Skin epidermis (tissue), 12 donors: ENCODE results near the gene RSL1D1.
A peak's percentile ranks its signal among the peaks of the same experiment; 100 is the strongest.
"Not testable (repeated sequence)": the region's sequence is repeated elsewhere in the genome, so short reads cannot be mapped to it uniquely, and the experiment has no call there.

Experiments used
- H3K27ac ChIP-seq, 21 experiments: fragments of 200-600 bp; sonication (generic) in 11 of 21; one replicate each; pipeline ENCODE4 v1.5.0; 2020; ENCODE audit warnings: mild to moderate bottlenecking in 3 of 21, inconsistent platforms in 2 of 21, moderate library complexity in 2 of 21
- H3K4me3 ChIP-seq, 7 experiments: fragments of 200-600 bp; sonication (generic) in 2 of 7; one replicate each; pipeline ENCODE4 v1.5.0; 2020; ENCODE audit warnings: inconsistent platforms in 2 of 7, mild to moderate bottlenecking in 2 of 7, moderate library complexity in 1 of 7

The RSL1D1 gene

DNA sequence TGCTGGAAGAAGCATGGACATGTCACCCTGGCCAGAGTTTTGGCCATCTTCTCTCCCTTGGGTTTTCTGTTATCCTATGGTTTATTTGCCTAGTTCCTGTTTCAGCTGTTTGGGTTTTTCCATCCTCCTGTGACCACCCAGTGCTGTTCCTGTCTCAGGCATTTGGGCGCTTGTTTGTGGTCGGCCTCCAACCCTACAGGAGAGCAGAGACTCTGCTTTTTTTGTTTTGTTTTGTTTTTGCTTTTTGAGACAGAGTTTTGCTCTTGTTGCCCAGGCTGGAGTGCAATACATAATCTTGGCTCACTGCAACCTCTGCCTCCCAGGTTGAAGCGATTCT, 51.0 kb downstream of the RSL1D1 start:
- Histone ChIP-seq H3K27ac (peak overlapping the region in 13 of 21 experiments; percentile 14 to 97 (median 71)), H3K4me3 (no peak overlapping the region)

DNA sequence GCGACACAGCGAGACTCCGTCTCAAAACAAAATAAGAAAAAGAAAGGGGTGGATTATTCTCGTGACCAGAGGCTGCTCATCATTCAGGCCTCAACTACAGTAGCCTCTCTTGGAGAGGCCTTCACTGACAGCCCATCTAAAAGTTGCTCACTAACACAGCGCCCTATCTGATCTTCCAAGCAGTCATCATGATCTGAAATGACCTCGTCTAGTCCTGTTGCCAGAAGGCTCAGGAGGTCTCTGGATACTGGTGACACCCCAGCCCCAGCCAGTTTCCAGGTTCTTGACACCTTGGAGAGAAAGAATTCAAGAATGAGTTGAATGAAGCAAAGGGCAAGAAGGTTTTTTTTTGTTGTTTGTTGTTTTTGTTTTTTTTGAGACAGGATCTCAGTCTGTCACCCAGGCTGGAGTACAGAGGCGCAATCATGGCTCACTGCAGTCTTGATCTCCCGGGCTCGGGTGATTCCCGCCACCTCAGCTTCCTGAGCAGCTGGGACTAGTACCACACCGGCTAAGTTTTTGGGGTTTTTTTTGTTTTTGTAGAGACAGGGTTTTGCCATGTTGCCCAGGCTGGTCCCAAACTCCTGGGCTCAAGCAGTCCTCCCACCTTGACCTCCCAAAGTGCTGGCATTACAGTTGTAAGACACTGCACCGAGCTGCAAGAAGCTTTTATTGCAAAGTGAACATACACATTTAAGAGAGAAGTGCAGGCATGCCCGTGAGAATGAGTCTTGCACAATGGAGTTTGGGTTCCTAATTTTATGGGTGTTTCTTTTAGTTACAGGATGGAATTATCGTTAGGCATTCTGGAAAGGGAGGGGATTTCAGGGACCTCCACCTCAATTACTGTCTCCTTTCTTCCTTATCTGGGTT, 51.6 kb downstream of the RSL1D1 start:
- H3K4me3 ChIP-seq = no peak overlapping the region
- peak overlapping the region in 15 of 21 experiments; percentile 44 to 97 (median 87) for H3K27ac ChIP-seq

DNA sequence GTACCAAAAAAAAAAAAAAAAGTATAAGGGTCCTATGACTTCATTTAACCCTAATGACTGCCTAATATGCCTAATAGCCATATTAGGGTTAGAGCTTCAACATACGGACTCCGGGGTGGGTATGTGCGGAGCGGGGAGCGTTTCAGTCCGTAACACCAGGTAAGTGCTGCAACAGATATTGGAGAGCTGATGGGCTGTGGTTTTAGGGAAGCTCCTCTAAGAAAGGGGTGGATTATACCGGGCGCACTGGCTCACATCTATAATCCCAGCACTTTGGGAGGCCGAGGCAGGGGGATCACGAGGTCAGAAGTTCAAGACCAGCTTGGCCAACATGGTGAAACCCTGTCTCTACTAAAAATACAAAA, 52.3 kb downstream of the RSL1D1 start:
- Histone ChIP-seq H3K27ac (peak overlapping the region in 17 of 21 experiments; percentile 83 to 97 (median 93)), H3K4me3 (peak overlapping the region in 5 of 7 experiments; percentile 63 to 94 (median 83))

DNA sequence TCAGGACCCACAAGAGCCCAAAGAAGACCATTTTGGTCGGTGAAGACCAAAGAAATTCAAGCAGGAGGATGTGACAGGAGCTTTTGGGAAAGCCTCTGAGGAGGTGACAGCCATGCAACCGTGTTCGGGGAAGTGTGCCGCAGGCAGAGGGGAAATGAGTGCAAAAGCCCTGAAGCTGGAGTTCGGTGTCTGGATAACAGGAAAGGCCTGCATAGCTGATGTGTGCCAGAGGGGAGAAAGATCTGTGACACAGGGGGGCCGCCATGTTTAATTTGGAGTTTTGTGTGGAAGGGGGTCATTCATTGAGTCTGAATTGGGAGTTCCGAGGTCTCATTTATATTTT, 53.4 kb downstream of the RSL1D1 start:
- H3K27ac ChIP-seq = peak overlapping the region; percentile 81 to 97 (median 93)

DNA sequence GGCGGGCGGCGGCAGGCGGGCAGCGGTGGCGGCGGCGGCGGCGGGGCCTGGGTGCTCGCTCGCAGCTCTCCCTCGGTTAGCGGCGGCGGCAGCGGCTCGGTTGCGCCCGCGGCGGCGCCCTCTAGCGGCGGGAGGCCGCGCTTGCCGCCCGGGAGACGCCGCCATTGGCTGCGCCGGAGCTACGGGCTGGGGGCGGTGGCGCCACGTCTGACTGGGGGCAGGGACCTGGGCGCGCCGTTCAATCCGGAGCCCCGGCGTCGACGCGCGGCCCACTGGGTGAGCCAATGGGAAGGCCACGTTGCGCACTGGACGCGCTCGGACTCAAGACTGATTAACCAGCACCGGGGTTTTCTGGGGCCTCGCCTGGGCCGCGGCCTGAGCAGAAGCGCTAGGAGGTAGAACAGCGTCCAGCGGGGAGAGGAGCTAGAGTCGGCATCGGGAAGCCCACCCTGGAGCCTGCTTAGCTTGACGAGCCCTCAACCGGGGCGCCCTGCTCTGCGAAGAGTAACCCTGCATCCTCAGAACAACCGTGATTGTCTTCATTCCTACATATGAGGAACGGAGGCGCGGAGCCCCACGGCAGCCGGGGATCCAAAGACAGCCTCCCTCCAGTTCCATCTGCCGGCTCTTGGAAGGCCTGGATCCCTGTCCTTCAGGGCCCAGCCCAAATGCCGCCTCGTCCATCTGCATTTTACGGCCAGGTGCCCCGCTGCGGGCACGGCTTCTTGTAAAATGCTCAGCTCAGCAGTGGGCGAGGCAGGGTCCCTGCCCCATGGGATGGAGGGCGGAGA, 54.0 kb downstream of the RSL1D1 start, which contains the start of gene ZC3H7A:
Gene ZC3H7A (minus strand): TSS at position 93 of the 791 bp plus-strand sequence. CDS start 14,904 bp downstream, outside the sequence.
- Histone ChIP-seq H3K27ac (peak within 1 kb of the TSS; percentile 83 to 98 (median 95)), H3K4me3 (peak within 1 kb of the TSS; percentile 63 to 95 (median 88))

More for the DNA sequence above, 53.4 kb downstream of the RSL1D1 start:
- H3K4me3 ChIP-seq = peak overlapping the region; percentile 40 to 94 (median 73)

DNA sequence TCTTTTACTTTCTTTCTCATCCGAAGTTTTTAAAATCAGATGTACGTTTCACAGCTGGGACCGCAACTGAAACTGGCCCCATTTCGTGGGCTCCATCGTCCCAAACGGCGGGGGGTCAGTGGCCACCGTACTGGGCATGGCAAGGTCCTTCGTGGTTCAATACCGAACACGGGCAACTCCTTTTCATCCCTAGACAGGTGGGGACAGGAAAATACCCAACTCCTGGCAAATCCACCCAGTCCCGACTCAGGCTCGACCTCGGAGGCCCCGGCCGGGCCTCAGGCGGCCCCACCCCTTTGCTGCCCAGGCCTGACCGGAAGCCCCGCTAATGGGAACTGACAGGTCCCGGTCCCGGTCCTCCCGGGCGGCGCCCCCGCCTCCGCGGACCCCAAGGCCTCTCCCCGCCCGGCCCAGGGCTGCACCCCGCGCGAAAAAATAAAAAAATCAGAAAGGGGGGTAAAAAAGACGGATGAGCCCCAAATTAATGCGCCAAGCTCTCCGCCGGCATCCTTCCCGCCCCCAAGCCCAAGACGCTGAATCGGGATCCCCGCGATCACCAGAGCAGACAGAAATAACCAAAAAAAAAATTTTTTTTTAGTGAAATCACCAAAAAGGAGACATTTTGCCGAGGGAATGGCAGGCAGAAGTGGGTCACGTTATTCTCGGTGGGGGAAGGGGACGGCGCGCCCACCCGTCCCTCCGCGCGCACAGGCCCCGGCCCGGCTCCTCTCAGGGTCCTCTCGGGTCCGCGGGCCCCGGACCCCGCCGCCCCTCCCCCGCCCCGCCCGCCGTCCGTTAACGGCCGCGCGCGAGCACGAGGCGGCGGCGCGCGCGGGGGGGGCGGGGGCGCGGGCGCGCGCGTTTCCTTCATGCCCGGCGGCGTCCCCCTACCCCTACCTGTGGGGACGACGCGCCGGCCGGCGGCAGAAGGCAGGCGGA, 54.8 kb downstream of the RSL1D1 start:
- Histone ChIP-seq H3K4me3 (peak overlapping the region; percentile 63 to 95 (median 88)), H3K27ac (peak overlapping the region; percentile 83 to 98 (median 95))

DNA sequence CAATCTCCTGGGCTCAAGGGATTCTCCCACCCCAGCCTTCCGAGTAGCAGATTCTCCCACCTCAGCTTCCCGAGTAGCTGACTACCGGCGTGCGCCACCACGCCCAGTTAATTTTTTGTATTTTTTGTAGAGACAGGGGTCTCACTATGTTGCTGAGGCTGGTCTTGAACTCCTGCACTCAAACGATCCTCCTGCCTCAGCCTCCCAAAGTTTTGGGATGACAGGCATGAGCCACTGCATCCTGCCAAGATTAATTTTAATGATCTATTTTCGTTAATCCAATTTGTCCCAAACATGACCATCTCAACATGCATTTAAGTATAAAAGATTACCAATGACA, 55.5 kb downstream of the RSL1D1 start:
- peak overlapping the region in 18 of 21 experiments; percentile 87 to 98 (median 94) for H3K27ac ChIP-seq
- H3K4me3 ChIP-seq = peak overlapping the region; percentile 63 to 95 (median 88)

DNA sequence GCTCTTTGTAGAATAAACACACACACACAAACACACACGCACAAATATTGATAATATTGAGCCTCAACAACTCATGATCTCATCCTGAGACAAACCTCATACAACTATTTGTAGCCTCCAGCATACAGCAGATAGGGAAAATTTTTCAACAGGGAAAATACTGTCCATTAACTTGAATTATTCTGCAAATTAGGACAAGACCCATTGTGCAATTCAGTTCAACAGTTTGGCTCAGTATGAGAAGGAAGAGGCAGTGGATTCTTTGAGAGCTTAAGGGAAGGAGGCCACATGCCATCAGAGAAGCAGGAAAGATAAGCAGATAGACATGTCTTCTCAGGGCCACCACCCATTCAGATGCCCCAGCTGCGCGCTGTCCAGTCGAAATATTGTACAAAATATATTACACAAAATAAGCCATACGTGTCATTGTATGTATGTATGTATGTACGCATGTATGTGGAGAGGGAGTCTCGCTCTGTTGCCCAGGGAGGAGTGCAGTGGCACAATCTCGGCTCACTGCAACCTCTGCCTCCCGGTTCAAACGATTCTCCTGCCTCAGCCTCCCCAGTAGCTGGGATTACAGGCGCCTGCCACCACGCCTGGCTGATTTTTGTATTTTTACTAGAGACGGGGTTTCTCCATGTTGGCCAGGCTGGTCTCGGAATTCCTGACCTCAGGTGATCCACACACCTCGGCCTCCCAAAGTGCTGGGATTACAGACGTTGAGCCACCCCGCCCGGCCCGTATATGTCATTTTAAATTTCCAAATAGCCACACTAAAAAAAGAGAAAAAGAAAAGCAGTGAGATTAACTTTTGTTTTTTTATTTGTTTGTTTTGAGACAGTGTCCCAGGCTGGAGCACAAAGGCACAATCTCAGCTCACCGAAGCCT, 56.1 kb downstream of the RSL1D1 start:
- H3K27ac ChIP-seq = peak overlapping the region in 17 of 21 experiments; percentile 26 to 98 (median 94)
- H3K4me3 ChIP-seq = peak overlapping the region in 5 of 7 experiments; percentile 83 to 95 (median 92)

DNA sequence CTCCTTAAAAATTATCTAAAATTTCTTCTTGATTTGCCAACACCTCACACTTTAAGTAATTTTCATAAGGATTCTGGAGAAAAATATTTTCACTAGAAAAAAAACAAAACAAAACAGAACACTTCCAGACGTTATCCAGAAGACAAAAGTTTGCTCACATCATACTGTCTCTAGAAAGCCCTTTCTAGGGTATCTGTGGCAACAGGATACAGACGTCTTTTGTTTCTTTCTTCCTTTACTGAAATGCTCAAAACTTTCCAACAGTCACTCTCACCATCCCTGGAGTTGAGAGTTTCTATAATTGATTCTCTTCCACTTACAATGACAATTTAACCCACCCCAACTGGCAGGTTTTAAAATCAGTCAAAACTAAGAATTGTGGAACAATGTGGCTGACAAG, 56.9 kb downstream of the RSL1D1 start:
- Histone ChIP-seq H3K27ac (peak overlapping the region in 8 of 21 experiments; percentile 10 to 93 (median 51)), H3K4me3 (no peak overlapping the region)

DNA sequence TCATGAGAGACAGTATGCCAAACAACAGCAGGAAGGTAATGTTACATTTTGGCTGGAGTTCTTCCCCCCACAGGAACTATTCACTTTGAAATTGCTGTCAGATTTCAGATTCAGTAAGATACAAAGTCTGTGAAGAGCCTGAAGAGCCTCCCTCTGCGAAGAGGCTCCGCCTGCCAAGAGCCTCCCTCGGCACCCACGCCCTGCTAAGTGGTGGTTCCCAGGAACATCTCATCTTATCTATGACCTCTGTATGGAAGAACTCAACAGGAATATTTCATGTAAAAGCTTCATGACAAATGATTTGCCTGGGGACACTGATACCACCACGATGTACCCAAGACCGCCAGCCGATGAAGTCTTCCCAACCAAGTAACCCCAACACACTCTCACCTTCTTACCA, 57.5 kb downstream of the RSL1D1 start:
- H3K4me3 ChIP-seq = no peak overlapping the region
- peak overlapping the region in 8 of 21 experiments; percentile 17 to 65 (median 48) for H3K27ac ChIP-seq

DNA sequence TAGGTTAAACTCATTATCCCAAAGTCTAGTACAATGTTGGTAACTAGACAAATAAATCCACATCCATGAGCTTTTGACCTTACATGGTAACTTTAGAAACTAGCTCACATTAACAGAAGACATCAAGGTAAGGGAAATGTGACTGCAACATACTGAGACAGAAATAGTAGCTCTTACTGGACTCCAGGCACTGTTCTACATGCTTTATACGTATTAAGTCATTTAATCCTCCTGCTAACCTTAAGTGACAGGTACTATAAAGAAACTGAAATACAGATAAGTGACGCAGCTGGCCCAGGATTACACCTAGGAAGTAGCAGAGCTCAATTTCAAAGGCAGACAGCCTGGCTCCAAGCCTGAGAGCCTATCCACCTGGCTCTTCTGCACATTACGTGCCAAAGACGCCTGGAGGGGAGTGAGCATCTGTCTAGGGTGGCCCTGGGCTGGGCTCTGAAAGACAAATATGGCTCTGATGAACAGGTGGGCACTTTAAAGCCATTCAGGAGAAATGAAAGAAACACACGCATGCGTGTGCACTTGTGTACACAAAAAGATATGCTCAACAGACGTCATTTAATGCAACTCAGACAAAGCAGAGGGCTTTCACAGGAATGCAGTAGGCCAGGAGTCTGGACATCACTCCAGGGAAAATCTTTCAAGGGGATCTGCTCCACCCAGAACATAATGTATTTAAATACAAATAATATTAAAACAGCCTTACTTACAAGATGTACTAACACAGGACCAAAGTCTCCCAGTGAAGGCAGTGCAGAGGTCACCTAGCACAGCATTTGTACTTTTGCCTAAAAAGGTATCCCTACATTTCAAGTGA, 58.7 kb downstream of the RSL1D1 start:
- Histone ChIP-seq H3K4me3 (no peak overlapping the region), H3K27ac (peak overlapping the region in 4 of 21 experiments; percentile 17 to 60 (median 50))

DNA sequence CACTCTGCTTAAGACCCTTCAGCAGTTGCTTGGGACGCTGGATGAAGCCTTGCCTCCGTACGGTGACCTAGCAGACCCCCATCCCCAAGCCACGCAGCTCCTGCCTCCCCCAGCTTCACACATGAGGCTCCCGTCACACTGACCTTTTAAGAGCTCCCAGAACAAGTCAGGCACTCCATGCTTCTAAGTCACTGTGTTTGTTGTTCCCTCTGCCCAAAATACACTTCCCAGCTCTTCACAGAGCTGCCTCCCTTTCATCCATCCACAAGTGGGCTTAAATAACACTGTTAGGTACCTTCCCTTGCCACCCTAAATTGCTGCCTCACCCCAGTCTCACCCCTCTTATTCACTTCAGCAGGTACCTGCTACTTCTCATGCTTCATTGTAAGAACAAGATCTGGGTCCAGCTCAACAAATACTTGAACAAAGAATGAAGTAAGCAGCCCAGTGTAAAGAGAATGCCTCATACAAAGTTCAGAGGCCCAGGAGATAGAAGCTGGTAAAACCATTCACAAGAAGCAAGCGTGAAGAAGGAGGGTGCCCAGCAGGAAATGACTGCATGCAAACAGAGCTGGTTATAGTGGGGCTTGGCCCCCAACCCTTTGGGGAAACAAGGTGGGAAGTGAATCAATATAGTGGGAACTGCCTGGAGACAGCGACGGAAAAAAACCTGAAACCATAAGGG, 60.1 kb downstream of the RSL1D1 start:
- no peak overlapping the region for H3K4me3 ChIP-seq
- H3K27ac ChIP-seq = peak overlapping the region in 2 of 21 experiments; percentile 16 to 29

DNA sequence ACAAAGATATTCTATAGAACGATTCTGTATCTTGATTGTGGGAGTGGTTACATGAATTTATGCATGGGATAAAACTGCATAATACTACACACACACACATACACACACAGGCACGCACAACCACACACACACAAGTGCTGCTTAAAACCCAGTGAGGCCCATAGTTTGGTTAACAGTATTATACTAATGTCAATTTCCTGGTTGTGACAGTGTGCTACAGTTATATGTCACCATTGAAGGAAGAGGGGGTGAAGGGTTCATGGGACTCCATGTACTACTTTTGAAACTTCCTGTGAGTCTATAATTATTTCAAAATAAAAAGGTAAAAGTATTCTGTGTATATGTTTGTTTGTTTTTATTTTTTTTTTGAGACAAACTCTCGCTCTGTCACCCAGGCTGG, 62.4 kb downstream of the RSL1D1 start:
- H3K27ac ChIP-seq = no peak overlapping the region
- no peak overlapping the region for H3K4me3 ChIP-seq

DNA sequence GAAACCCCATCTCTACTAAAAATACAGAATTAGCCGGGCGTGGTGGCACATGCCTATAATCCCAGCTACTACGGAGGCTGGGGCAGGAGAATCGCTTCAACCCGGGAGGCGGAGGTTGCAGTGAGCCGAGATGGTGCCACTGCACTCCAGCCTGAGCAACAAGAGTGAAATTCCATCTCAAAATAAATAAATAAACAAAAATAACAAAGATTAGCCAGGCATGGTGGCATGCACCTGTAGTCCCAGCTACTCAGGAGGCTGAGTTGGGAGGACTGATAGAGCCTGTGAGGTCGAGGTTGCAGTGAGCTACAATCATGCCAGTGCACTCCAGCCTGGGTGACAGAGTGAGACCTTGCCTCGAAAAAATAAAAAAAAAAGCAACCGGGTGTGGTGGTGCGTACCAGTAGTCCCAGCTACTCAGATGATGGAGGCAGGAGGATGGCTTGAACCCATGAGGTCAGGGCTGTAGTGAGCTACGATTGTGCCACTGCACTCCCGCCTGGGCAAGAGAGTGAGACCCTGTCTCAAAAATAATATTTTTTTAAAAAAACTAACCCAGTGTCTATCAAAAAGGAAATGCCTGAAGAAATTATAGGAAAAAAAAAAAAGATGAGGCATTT, 66.3 kb downstream of the RSL1D1 start:
- not testable (repeated sequence) for H3K4me3 ChIP-seq
- peak overlapping the region in 6 of 21 experiments; percentile 9 to 92 (median 87) for H3K27ac ChIP-seq

DNA sequence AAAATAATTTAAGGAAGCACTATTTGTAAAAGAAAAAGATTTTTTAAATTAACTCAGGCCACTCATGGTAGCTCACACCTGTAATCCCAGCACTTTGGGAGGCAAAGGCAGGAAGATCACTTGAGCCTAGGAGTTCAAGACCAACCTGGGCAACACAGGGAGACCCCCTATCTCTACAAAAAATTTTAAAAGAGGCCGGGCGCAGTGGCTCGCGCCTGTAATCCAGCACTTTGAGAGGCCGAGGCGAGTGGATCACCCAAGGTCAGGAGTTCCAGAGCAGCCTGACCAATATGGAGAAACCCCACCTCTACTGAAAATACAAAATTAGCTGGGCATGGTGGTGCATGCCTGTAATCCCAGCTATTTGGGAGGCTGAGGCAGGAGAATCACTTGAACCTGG, 67.0 kb downstream of the RSL1D1 start:
- not testable (repeated sequence) for H3K4me3 ChIP-seq
- peak overlapping the region in 15 of 21 experiments; percentile 59 to 92 (median 79) for H3K27ac ChIP-seq

DNA sequence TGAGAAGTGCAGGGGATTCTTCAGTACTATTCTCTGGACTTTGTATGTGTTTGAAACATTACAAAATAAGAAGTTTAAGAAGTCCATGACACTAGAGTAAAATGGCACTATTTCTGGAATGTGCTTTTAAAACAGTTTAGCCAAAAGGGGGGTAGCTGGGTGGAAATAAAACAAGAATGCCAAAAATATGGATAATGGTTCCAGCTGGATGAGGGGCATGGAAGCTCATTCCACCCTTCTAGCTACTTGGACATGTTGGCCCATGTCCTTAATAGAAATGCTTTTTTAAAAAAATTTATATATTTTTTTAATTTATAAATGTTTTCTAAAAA, 67.3 kb downstream of the RSL1D1 start:
- peak overlapping the region in 18 of 21 experiments; percentile 56 to 92 (median 77) for H3K27ac ChIP-seq
- H3K4me3 ChIP-seq = no peak overlapping the region
